Fibroblast of skin of scalp (primary cell): Measurements from ENCODE around the gene DUSP19.

Source experiments
- DNase-seq: peaks from one replicate; pipeline ENCODE4 v3.0.0-alpha.2; 2013

Gene DUSP19

GRCh38 chr2:183068561-183068960 is 10.0 kb upstream of the DUSP19 start:
- no peak for DNase-seq

- no peak for DNase-seq
Measured at GRCh38 chr2:183069174-183069573, 9.4 kb upstream of the DUSP19 start.

- peak; percentile 33 for DNase-seq
Measured at GRCh38 chr2:183070942-183071844, 7.4 kb upstream of the DUSP19 start.

- no peak for DNase-seq
Measured at GRCh38 chr2:183072177-183072576, 6.4 kb upstream of the DUSP19 start.

GRCh38 chr2:183078163-183078463 is 434 bp upstream of the DUSP19 start:
- no peak for DNase-seq

GRCh38 chr2:183079139-183079775 is 710 bp downstream of the DUSP19 start:
- peak; percentile 14 for DNase-seq

- no peak for DNase-seq
Measured at GRCh38 chr2:183081911-183082310, 3.4 kb downstream of the DUSP19 start.

- no peak for DNase-seq
Measured at GRCh38 chr2:183088061-183088460, 9.5 kb downstream of the DUSP19 start.

GRCh38 chr2:183089192-183089851 is 10.8 kb downstream of the DUSP19 start:
- no peak for DNase-seq

- no peak for DNase-seq
Measured at GRCh38 chr2:183091318-183091953, 12.9 kb downstream of the DUSP19 start.

GRCh38 chr2:183091954-183092345 is 13.4 kb downstream of the DUSP19 start:
- DNase-seq = no peak

GRCh38 chr2:183093857-183094657 is 15.5 kb downstream of the DUSP19 start:
- DNase-seq = peak; percentile 51

GRCh38 chr2:183105402-183106134 is 27.0 kb downstream of the DUSP19 start:
- DNase-seq = peak; percentile 8

- no peak for DNase-seq
Measured at GRCh38 chr2:183112577-183112976, 34.0 kb downstream of the DUSP19 start.

GRCh38 chr2:183113630-183114029 is 35.1 kb downstream of the DUSP19 start:
- DNase-seq = no peak

GRCh38 chr2:183117226-183117625 is 38.7 kb downstream of the DUSP19 start:
- DNase-seq = no peak

- DNase-seq = no peak
Measured at GRCh38 chr2:183123117-183123958, 44.8 kb downstream of the DUSP19 start.

- no peak for DNase-seq
Measured at GRCh38 chr2:183123959-183124221, 45.3 kb downstream of the DUSP19 start.

GRCh38 chr2:183124222-183124956 is 45.8 kb downstream of the DUSP19 start, which contains the start of gene NUP35:
Gene NUP35, plus strand, starts transcription at chr2:183124443. Its CDS starts 15 bp downstream, at chr2:183124458.
- DNase-seq = peak; percentile 90

GRCh38 chr2:183124957-183125255 is 46.4 kb downstream of the DUSP19 start:
- no peak for DNase-seq
